ENCODE results near the gene TPST1.

DNA sequence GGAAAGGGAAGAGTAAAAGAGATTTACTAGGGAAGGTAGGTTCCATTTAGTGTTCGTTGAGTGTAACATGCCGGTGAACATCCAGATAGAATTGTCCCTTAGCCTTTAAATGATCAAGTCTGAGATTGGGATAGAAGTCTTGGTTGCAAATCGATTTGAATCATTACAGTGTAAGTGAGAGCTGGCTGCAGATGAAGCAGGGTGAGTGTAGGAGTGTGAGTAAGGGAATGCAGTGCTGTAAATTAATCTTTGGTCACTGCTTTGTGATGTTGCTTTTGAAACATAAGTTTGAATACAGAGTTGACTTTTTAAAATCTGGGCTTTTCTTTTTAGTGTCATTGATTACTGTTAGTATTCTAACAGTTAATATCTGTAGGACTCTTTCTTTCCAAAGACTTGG, 16.3 kb downstream of the TPST1 start:
- TF ChIP-seq, protein P1, sequence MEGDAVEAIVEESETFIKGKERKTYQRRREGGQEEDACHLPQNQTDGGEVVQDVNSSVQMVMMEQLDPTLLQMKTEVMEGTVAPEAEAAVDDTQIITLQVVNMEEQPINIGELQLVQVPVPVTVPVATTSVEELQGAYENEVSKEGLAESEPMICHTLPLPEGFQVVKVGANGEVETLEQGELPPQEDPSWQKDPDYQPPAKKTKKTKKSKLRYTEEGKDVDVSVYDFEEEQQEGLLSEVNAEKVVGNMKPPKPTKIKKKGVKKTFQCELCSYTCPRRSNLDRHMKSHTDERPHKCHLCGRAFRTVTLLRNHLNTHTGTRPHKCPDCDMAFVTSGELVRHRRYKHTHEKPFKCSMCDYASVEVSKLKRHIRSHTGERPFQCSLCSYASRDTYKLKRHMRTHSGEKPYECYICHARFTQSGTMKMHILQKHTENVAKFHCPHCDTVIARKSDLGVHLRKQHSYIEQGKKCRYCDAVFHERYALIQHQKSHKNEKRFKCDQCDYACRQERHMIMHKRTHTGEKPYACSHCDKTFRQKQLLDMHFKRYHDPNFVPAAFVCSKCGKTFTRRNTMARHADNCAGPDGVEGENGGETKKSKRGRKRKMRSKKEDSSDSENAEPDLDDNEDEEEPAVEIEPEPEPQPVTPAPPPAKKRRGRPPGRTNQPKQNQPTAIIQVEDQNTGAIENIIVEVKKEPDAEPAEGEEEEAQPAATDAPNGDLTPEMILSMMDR (IDR thresholded peaks at IDR 0.05) = no peak
- TF ChIP-seq POLR2A (IDR thresholded peaks at IDR 0.05) = no peak
